Smooth muscle cell (in vitro differentiated cells): ENCODE measurements around the gene RPL38. TPM values are rescaled to one million over a fixed set of nuclear protein-coding genes. Genes with fewer than 3 reads are reported as not detected.

ENCODE experiments used
- DNase-seq: peaks from one replicate; lab custom pipeline; 2025; ENCODE audit not compliant: unreplicated experiment; lab: John Stamatoyannopoulos, UW
- H2AFZ ChIP-seq: fragments of 200-600 bp; sonication (generic); 2 replicates; pipeline ENCODE4 v1.6.0; 2016; ENCODE audit warnings: antibody characterized with exemption, low read depth, mild to moderate bottlenecking
- H3F3A ChIP-seq: fragments of 200-600 bp; sonication (generic); 2 replicates; pipeline ENCODE4 v1.6.0; 2017; ENCODE audit warnings: antibody characterized with exemption, low read depth
- H3K27ac ChIP-seq: fragments of 200-600 bp; sonication (generic); 2 replicates; pipeline ENCODE4 v1.5.1; 2016; ENCODE audit warnings: low read depth, mild to moderate bottlenecking
- H3K27me3 ChIP-seq: fragments of 200-600 bp; sonication (generic); 2 replicates; pipeline ENCODE4 v1.6.1; 2016; ENCODE audit warnings: low read depth, mild to moderate bottlenecking
- H3K36me3 ChIP-seq: fragments of 200-600 bp; sonication (generic); 2 replicates; pipeline ENCODE4 v1.5.1; 2016; ENCODE audit warnings: low read depth
- H3K4me1 ChIP-seq: fragments of 200-600 bp; sonication (generic); 2 replicates; pipeline ENCODE4 v1.5.1; 2016; ENCODE audit warnings: low read depth
- H3K4me2 ChIP-seq: fragments of 200-600 bp; sonication (generic); 2 replicates; pipeline ENCODE4 v1.6.0; 2016; ENCODE audit warnings: mild to moderate bottlenecking
- H3K4me3 ChIP-seq: fragments of 200-600 bp; sonication (generic); 2 replicates; pipeline ENCODE4 v1.5.1; 2016; ENCODE audit warnings: mild to moderate bottlenecking
- H3K79me2 ChIP-seq: fragments of 200-600 bp; sonication (generic); 2 replicates; pipeline ENCODE4 v1.6.0; 2016; ENCODE audit warnings: low read depth, mild to moderate bottlenecking
- H3K9ac ChIP-seq: fragments of 200-600 bp; sonication (generic); 2 replicates; pipeline ENCODE4 v1.6.0; 2016; ENCODE audit warnings: low read depth
- H3K9me3 ChIP-seq: fragments of 200-600 bp; sonication (generic); replicated peaks from 2 replicates; pipeline ENCODE4 v1.5.1; 2016; ENCODE audit warnings: low read depth
- H4K20me1 ChIP-seq: fragments of 200-600 bp; sonication (generic); 2 replicates; pipeline ENCODE4 v1.6.0; 2016; ENCODE audit warnings: low read depth
- WGBS: methylation state at CpG from one replicate; pipeline ENCODE4 v1.1.7; 2016; ENCODE audit warnings: low lambda C conversion rate; 5-methylcytosine and 5-hydroxymethylcytosine counted together
- polyA plus RNA-seq: library from polyadenylated mRNA; unstranded; fragments of >200 nt; fragmentation: Nextera tagmentation; extraction: Ambion mirVana; gene quantifications from 2 replicates; pipeline ENCODE4 v1.2.1, GENCODE V29; 2016
- total RNA-seq: library from RNA; depleted of rRNA; stranded (reverse); fragments of >200 nt; gene quantifications from 2 replicates; pipeline ENCODE4 v1.2.3, GENCODE V29; 2014
- TF ChIP-seq, protein P1 (sequence below): fragments of 200-600 bp; sonication (generic); IDR thresholded peaks from 2 replicates; pipeline ENCODE4 v1.5.1; 2017; ENCODE audit warnings: borderline replicate concordance, mild to moderate bottlenecking, antibody characterized with exemption; ENCODE audit not compliant: insufficient read depth, poor library complexity, severe bottlenecking

Gene RPL38
- total and polyA plus RNA-seq, 2 experiments from 2014 or later: 449 to 889 TPM

DNA sequence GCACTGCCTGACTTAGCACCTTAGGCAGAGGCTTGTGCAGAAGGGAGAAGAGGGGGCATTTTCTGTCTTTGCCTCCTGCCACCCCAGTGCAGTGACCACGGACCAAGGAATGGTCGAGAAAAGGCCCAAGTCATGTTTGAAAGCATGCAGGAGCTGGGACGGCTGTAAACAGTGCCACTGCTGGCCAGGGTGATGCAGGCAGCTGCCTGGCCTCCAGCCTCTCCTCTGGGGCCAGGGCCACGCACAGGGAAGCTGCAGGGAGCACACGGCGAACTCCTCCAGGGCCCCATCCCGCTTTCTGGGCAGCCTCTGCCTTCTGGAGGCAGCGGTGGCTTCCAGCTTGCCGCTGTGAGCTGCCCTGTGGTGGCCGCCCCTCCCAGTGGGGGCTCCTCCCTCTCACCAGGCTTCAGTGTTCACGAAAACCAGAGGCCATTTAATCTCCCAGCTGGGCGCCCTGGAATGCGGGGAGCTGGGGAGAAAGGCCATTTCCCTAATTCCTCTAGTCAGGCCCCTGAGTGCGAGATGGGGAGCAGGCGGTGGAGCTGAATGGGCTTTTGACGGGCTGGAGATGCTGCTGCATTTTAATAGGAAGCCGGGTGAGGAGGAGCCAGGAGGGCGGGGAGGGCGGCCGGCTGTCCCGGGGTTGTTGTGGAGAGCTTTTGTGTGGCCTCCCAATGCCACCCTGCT is 41.8 kb downstream of the RPL38 start:
- peak overlapping the region; percentile 57 for H3K4me2 ChIP-seq
- no peaks in the 10 kb centered on the region for H3K27me3 ChIP-seq
- peak overlapping the region; percentile 29 for H2AFZ ChIP-seq
- H3F3A ChIP-seq: no peaks in the 10 kb centered on the region
- H3K27ac ChIP-seq: no peak overlapping the region
- no peaks in the 10 kb centered on the region for H3K79me2 ChIP-seq
- WGBS: 19% methylated on average over 18 of the region's 21 CpGs
- H3K9ac ChIP-seq: no peak overlapping the region
- H3K36me3 ChIP-seq: no peaks in the 10 kb centered on the region
- DNase-seq: peak; percentile 40
- TF ChIP-seq, protein P1, sequence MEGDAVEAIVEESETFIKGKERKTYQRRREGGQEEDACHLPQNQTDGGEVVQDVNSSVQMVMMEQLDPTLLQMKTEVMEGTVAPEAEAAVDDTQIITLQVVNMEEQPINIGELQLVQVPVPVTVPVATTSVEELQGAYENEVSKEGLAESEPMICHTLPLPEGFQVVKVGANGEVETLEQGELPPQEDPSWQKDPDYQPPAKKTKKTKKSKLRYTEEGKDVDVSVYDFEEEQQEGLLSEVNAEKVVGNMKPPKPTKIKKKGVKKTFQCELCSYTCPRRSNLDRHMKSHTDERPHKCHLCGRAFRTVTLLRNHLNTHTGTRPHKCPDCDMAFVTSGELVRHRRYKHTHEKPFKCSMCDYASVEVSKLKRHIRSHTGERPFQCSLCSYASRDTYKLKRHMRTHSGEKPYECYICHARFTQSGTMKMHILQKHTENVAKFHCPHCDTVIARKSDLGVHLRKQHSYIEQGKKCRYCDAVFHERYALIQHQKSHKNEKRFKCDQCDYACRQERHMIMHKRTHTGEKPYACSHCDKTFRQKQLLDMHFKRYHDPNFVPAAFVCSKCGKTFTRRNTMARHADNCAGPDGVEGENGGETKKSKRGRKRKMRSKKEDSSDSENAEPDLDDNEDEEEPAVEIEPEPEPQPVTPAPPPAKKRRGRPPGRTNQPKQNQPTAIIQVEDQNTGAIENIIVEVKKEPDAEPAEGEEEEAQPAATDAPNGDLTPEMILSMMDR: no peak
- H3K4me1 ChIP-seq: peaks cover 14% of the 10 kb centered on the region
- no peak overlapping the region for H3K4me3 ChIP-seq
- no peaks in the 10 kb centered on the region for H4K20me1 ChIP-seq
- no peaks in the 10 kb centered on the region for H3K9me3 ChIP-seq

DNA sequence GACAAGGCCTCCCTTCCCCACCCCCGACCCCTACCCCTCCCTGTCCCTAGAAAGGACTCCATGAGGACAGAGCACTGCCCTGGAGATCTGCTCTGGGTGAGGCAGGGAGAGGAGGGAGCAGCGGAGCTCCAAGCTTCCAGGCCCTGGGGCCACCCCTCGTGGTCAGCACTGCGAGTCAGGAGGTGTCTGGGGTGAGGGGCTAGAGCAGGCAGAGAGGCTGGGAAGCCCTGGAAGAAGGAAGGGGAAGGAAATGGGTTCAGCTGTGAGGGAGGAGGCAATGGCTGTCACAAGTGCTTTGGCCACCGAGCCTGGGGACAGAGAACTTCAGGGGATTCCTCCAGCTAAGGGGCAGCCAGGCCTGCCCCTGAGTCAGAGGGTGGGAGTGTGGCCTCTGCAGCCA is 42.4 kb downstream of the RPL38 start:
- no peaks in the 10 kb centered on the region for H3K79me2 ChIP-seq
- H3K9me3 ChIP-seq: no peaks in the 10 kb centered on the region
- H3K4me2 ChIP-seq: peak overlapping the region; percentile 57
- WGBS: 35% methylated on average over 4 of the region's 5 CpGs
- H3F3A ChIP-seq: no peaks in the 10 kb centered on the region
- no peaks in the 10 kb centered on the region for H4K20me1 ChIP-seq
- no peaks in the 10 kb centered on the region for H3K36me3 ChIP-seq
- no peak for DNase-seq
- no peak overlapping the region for H3K27ac ChIP-seq
- peak overlapping the region; percentile 29 for H2AFZ ChIP-seq
- no peaks in the 10 kb centered on the region for H3K27me3 ChIP-seq
- no peak overlapping the region for H3K9ac ChIP-seq
- TF ChIP-seq, protein P1: no peak
- H3K4me3 ChIP-seq: no peak overlapping the region
- H3K4me1 ChIP-seq: peaks cover 14% of the 10 kb centered on the region

DNA sequence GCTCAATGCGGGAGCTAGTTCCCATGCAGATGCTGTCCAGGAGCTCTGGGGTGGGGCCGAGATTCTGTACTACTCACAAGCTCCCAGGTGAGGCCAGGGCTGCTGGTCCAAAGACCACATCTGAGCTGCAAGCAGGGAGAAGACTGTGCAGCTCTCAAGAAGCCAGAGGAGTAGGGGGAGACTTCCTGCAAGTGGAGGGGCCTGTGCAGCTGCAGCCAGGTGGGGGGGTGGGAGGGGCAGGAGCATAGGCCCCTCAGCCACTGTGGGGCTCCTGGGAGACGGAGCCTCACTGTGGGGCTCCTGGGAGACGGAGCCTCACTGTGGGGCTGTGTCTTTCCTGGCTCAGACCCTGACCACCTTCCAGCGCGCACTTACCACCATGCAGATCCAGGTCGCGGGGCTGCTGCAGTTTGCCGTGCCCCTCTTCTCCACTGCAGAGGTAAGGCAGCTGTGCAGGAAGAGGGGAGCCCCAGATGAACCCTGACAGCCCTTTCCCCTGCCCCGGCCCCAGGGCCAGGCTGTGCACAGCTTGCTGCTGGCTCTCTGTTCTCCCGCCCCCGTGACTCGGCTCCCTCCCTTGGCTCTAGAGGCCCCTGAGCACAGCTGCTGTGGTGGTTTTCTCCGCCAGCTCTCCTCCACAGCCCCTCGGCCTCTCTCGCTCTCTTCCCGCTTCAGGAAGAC is 46.3 kb downstream of the RPL38 start:
- peaks cover 14% of the 10 kb centered on the region for H3K4me1 ChIP-seq
- no peak overlapping the region for H2AFZ ChIP-seq
- H3F3A ChIP-seq: no peaks in the 10 kb centered on the region
- no peaks in the 10 kb centered on the region for H3K9me3 ChIP-seq
- no peak overlapping the region for H3K4me2 ChIP-seq
- H3K27ac ChIP-seq: no peak overlapping the region
- H3K4me3 ChIP-seq: no peak overlapping the region
- no peaks in the 10 kb centered on the region for H4K20me1 ChIP-seq
- H3K9ac ChIP-seq: no peak overlapping the region
- TF ChIP-seq, protein P1: no peak
- H3K27me3 ChIP-seq: no peaks in the 10 kb centered on the region
- 81% methylated on average over 12 of the region's 17 CpGs for WGBS
- H3K36me3 ChIP-seq: no peaks in the 10 kb centered on the region
- H3K79me2 ChIP-seq: no peaks in the 10 kb centered on the region
- no peak for DNase-seq
